Karpas-422 (cell line): Measurements from ENCODE around the gene CABLES1. TPM values are rescaled to one million over a fixed set of nuclear protein-coding genes. Genes with fewer than 3 reads are reported as not detected.

ENCODE experiments used
- DNase-seq: peaks from one replicate; pipeline ENCODE4 v3.0.0-alpha.2; 2015
- H2AFZ ChIP-seq: fragments of 200-600 bp; sonication (generic); 2 replicates; pipeline ENCODE4 v1.6.1; 2014; ENCODE audit warnings: antibody characterized with exemption, low read length, mixed read lengths
- H3K27ac ChIP-seq: fragments of 200-600 bp; sonication (generic); 2 replicates; pipeline ENCODE4 v1.5.1; 2014; ENCODE audit warnings: mild to moderate bottlenecking, low read length, moderate library complexity
- H3K27me3 ChIP-seq: fragments of 200-600 bp; sonication (generic); 2 replicates; pipeline ENCODE4 v1.6.1; 2014; ENCODE audit warnings: low read length, mixed read lengths
- H3K36me3 ChIP-seq: fragments of 200-600 bp; sonication (generic); 2 replicates; pipeline ENCODE4 v1.6.1; 2014; ENCODE audit warnings: low read length, mixed read lengths; ENCODE audit not compliant: insufficient read depth
- H3K4me1 ChIP-seq: fragments of 200-600 bp; sonication (generic); 2 replicates; pipeline ENCODE4 v1.6.1; 2014; ENCODE audit warnings: mild to moderate bottlenecking, low read length, mixed read lengths
- H3K4me2 ChIP-seq: fragments of 200-600 bp; sonication (generic); 2 replicates; pipeline ENCODE4 v1.6.1; 2014; ENCODE audit warnings: low read length, low read depth, mild to moderate bottlenecking; ENCODE audit not compliant: poor library complexity, severe bottlenecking
- H3K4me3 ChIP-seq: fragments of 200-600 bp; sonication (generic); 2 replicates; pipeline ENCODE4 v1.5.1; 2014; ENCODE audit warnings: mild to moderate bottlenecking, antibody characterized with exemption, low read length, mixed read lengths
- H3K79me2 ChIP-seq: fragments of 200-600 bp; sonication (generic); 2 replicates; pipeline ENCODE4 v1.6.1; 2014; ENCODE audit warnings: mild to moderate bottlenecking, low read length, mixed read lengths
- H3K9ac ChIP-seq: fragments of 200-600 bp; sonication (generic); 2 replicates; pipeline ENCODE4 v1.6.0; 2014; ENCODE audit warnings: low read length
- H3K9me2 ChIP-seq: fragments of 200-600 bp; sonication (generic), shearing (Covaris generic); replicated peaks from 2 replicates; pipeline ENCODE4 v1.6.0; 2014; ENCODE audit warnings: mild to moderate bottlenecking, low read length, moderate library complexity; ENCODE audit not compliant: insufficient read depth
- H3K9me3 ChIP-seq: fragments of 300-700, 200-600 bp; sonication (generic); 2 replicates; pipeline ENCODE4 v1.6.1; 2014; ENCODE audit warnings: low read length, mixed read lengths
- H4K20me1 ChIP-seq: fragments of 200-600 bp; sonication (generic); 2 replicates; pipeline ENCODE4 v1.6.1; 2014; ENCODE audit warnings: mild to moderate bottlenecking, antibody characterized with exemption, low read length, low read depth; ENCODE audit not compliant: insufficient read depth
- total RNA-seq: library from RNA; depleted of rRNA; stranded (reverse); fragments of >200 nt; shearing (Covaris generic); gene quantifications from 2 replicates; pipeline ENCODE4 v1.2.3, GENCODE V29; 2014; ENCODE audit warnings: low replicate concordance

The CABLES1 gene
- total RNA-seq, 1 experiment from 2014 or later = not detected

DNA sequence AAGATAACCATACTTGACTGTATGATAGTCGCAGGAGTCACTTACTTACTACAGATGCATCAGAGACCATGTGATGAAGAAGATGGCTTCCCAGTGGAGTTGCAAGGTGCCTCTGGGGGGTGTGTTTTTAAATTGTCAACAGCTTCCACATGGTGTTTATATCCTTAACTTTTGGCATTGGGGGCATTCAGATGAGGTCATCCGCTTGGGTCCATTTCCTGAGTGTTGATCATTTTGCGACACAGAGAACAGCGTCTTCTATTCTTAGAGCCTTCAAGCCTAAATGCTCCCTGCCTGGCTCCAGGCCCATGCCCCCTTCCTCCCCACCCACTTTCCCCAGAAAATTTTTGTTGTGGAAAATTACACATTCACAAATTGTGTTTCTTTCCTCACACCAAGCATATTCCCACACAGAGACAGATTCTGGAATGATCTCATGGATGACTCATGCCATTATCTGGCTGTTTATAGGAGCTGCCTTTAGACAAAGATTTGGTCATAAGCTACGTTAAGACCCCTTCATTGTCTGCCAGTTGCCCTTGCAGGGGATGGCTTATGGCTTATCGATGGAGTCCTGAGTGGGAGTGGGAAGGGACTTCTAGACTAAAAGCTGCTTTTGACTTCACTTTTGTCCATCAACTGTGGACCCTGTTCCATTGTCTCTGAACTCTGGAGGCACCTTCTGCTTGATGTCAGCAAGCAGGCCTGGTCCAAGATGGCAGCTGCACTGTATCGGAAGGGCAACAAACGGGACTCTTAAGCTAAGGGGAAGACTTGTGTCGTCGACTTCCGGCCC, 91.8 kb downstream of the CABLES1 start:
- H3K9me3 ChIP-seq = no peaks in the 10 kb centered on the region
- no peak overlapping the region for H3K4me3 ChIP-seq
- H3K27me3 ChIP-seq = no peaks in the 10 kb centered on the region
- H2AFZ ChIP-seq = no peak overlapping the region
- peak overlapping the region; percentile 99 for H3K27ac ChIP-seq
- no peaks in the 10 kb centered on the region for H3K9me2 ChIP-seq
- H3K4me2 ChIP-seq = peak overlapping the region; percentile 71
- peaks cover 90% of the 10 kb centered on the region for H3K4me1 ChIP-seq
- no peaks in the 10 kb centered on the region for H3K36me3 ChIP-seq
- no peak for DNase-seq
- peak overlapping the region; percentile 66; the same call in 1 of the 2 replicates for H3K9ac ChIP-seq
- no peaks in the 10 kb centered on the region for H4K20me1 ChIP-seq
- no peaks in the 10 kb centered on the region for H3K79me2 ChIP-seq

GRCh38 chr18:23227726-23228070, 92.4 kb downstream of the CABLES1 start:
- Histone ChIP-seq H3K36me3 (no peaks in the 10 kb centered on the region), H3K79me2 (no peaks in the 10 kb centered on the region), H3K4me1 (peaks cover 91% of the 10 kb centered on the region), H3K9me2 (no peaks in the 10 kb centered on the region), H3K9me3 (no peaks in the 10 kb centered on the region), H3K4me2 (peak overlapping the region; percentile 71), H4K20me1 (no peaks in the 10 kb centered on the region), H3K4me3 (peak overlapping the region; percentile 34), H3K27ac (peak overlapping the region; percentile 99), H2AFZ (no peak overlapping the region), H3K27me3 (no peaks in the 10 kb centered on the region), H3K9ac (peak overlapping the region; percentile 66)
- DNase-seq = no peak

GRCh38 chr18:23228102-23229061, 93.1 kb downstream of the CABLES1 start:
- peaks cover 94% of the 10 kb centered on the region for H3K4me1 ChIP-seq
- peak overlapping the region; percentile 71 for H3K4me2 ChIP-seq
- H3K27me3 ChIP-seq = no peaks in the 10 kb centered on the region
- peak overlapping the region; percentile 34 for H3K4me3 ChIP-seq
- H4K20me1 ChIP-seq = no peaks in the 10 kb centered on the region
- peak overlapping the region; percentile 99 for H3K27ac ChIP-seq
- peak overlapping the region; percentile 66 for H2AFZ ChIP-seq
- no peaks in the 10 kb centered on the region for H3K9me2 ChIP-seq
- H3K9me3 ChIP-seq = no peaks in the 10 kb centered on the region
- peak; percentile 74 for DNase-seq
- H3K9ac ChIP-seq = peak overlapping the region; percentile 66
- H3K36me3 ChIP-seq = no peaks in the 10 kb centered on the region
- no peaks in the 10 kb centered on the region for H3K79me2 ChIP-seq

GRCh38 chr18:23229472-23229871, 94.2 kb downstream of the CABLES1 start:
- Histone ChIP-seq H3K79me2 (no peaks in the 10 kb centered on the region), H4K20me1 (no peaks in the 10 kb centered on the region), H3K4me3 (no peak overlapping the region), H3K36me3 (no peaks in the 10 kb centered on the region), H3K9me2 (no peaks in the 10 kb centered on the region), H3K9me3 (no peaks in the 10 kb centered on the region), H3K4me1 (peaks cover 85% of the 10 kb centered on the region), H3K4me2 (peak overlapping the region; percentile 71), H3K27me3 (no peaks in the 10 kb centered on the region), H3K27ac (peak overlapping the region; percentile 99), H2AFZ (no peak overlapping the region), H3K9ac (peak overlapping the region; percentile 66)
- DNase-seq = no peak

- Histone ChIP-seq H3K27me3 (no peaks in the 10 kb centered on the region), H3K27ac (peak overlapping the region; percentile 99), H3K9me2 (no peaks in the 10 kb centered on the region), H3K4me1 (peaks cover 81% of the 10 kb centered on the region), H3K36me3 (no peaks in the 10 kb centered on the region), H3K9ac (peak overlapping the region; percentile 27), H3K4me3 (peak overlapping the region; percentile 25), H4K20me1 (no peaks in the 10 kb centered on the region), H3K79me2 (no peaks in the 10 kb centered on the region), H3K4me2 (peak overlapping the region; percentile 53), H2AFZ (0 out of 2 replicates have a peak overlapping the region, but pooled peaks have one; percentile 7), H3K9me3 (no peaks in the 10 kb centered on the region)
- DNase-seq = no peak
Observed at GRCh38 chr18:23230686-23231085, 95.4 kb downstream of the CABLES1 start.

- peak overlapping the region; percentile 53 for H3K4me2 ChIP-seq
- H3K36me3 ChIP-seq = no peaks in the 10 kb centered on the region
- 0 out of 2 replicates have a peak overlapping the region, but pooled peaks have one; percentile 12 for H2AFZ ChIP-seq
- peak; percentile 97 for DNase-seq
- H3K9me3 ChIP-seq = no peaks in the 10 kb centered on the region
- H4K20me1 ChIP-seq = no peaks in the 10 kb centered on the region
- H3K9me2 ChIP-seq = no peaks in the 10 kb centered on the region
- peak overlapping the region; percentile 51 for H3K9ac ChIP-seq
- H3K79me2 ChIP-seq = no peaks in the 10 kb centered on the region
- H3K27me3 ChIP-seq = no peaks in the 10 kb centered on the region
- H3K4me1 ChIP-seq = peaks cover 78% of the 10 kb centered on the region
- H3K4me3 ChIP-seq = peak overlapping the region; percentile 36
- peak overlapping the region; percentile 99 for H3K27ac ChIP-seq
Observed at GRCh38 chr18:23231340-23232021, 96.2 kb downstream of the CABLES1 start.

DNA sequence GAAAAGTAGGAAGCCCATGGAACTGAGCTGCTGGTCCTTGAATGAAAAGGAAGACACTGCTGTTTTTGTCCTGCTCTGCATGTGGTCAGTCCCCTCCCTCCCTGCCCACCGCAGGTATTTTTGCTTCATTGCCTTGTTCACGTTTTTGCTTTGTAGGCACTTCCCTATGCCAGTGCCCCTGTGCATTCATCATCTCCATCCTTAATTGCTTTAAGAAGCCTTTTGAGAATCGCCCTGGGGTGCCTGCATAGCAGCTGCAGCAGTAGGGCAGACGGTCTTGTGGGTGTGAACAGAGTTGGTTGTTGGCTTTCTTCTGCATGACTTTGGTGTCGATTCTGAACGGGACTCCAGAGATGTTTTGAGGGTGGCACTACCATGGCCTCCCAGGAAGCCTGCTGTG, 97.0 kb downstream of the CABLES1 start:
- H3K4me2 ChIP-seq = peak overlapping the region; percentile 53

More for the DNA sequence above, 97.0 kb downstream of the CABLES1 start:
- H3K27me3 ChIP-seq = no peaks in the 10 kb centered on the region
- no peak overlapping the region for H3K4me3 ChIP-seq
- no peaks in the 10 kb centered on the region for H3K79me2 ChIP-seq
- peak overlapping the region; percentile 51 for H3K9ac ChIP-seq
- H3K27ac ChIP-seq = peak overlapping the region; percentile 99
- no peaks in the 10 kb centered on the region for H3K36me3 ChIP-seq
- H3K9me3 ChIP-seq = no peaks in the 10 kb centered on the region
- peak; percentile 68 for DNase-seq
- peaks cover 75% of the 10 kb centered on the region for H3K4me1 ChIP-seq
- H2AFZ ChIP-seq = no peak overlapping the region
- H3K9me2 ChIP-seq = no peaks in the 10 kb centered on the region
- no peaks in the 10 kb centered on the region for H4K20me1 ChIP-seq
